Pons (tissue), 1 donor: Measurements from ENCODE around the gene BMS1.
A peak's percentile ranks its signal among the peaks of the same experiment; 100 is the strongest.
"Not testable (repeated sequence)": the region's sequence is repeated elsewhere in the genome, so short reads cannot be mapped to it uniquely, and the experiment has no call there.

Experiments used
- DNase-seq: peaks from one replicate; pipeline ENCODE4 v3.0.0-alpha.2; 2016; ENCODE audit warnings: low spot score

BMS1 gene

DNA sequence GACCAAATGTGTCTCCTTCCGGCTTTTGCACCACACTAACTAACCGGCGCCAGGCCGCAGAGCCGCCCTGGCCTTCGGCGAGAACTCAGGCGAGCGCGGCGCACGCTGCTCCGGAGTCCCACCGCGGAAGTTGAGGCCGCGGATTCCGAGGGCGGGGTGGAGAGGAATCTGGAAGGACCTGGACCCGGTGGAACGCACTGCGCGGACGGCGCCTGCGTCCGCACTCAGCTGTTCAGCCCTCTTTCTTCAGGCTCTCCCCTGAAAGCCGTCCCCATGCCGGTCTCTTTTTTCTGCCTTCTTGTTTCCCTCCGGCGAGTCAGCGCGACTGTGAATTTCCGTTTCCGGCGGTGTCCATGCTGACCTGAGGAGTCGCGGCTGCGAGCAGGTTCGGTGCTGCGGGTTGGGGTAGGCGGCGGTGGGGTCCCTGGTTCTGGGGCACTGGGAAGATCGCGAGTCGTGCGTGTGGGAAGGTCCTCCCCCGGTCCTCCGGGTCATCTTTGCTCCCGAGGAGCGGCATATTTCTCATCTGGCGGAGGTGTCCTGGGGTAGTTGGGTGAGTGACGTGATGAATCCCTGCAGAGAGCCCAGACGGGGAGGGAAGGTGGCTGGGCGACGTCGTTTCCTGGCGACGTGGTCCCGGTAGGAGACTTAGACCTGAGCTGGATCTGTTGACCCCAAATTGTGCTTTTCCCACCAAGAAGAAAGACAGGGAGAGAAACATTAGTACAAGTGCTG lies at the start of gene BMS1:
BMS1 (plus strand) TSS at position 350 of the 735 bp plus-strand sequence. CDS start 1,600 bp downstream, outside the sequence.
- peak; percentile 90 for DNase-seq

DNA sequence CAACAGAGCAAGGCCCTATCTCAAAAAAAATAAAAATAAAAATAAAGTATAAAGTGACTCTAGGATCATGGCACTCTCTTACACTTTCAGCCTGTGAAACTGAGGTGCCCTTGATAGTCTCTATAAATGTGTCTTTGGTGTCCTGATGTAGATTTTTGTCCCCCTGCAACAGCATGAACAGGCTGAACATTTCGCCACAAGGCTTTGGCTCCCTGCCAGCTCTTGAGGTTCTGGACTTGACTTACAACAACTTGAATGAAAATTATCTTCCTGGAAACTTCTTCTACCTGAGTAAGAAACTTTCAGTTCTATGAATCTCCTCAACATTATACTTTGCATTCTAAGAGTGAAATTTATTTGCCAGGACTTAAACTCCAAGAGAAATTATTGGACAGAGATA lies 48.1 kb upstream of the BMS1 start:
- no peak for DNase-seq

GRCh38 chr10:42738679-42739078 lies 43.9 kb upstream of the BMS1 start:
- no peak for DNase-seq

DNA sequence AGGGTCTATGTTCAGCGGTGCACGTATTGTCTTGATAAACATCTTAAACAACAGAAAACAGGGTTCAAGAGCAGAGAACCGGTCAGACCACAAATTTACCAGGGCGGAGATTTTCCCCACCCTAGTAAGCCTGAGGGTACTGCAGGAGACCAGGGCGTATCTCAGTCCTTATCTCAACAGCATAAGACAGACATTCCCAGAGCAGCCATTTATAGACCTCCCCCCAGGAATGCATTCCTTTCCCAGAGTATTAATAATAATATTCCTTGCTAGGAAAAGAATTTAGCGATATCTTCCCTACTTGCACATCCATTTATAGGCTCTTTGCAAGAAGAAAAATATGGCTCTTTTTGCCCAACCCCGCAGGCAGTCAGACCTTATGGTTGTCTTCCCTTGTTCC lies 41.1 kb upstream of the BMS1 start:
- not testable (repeated sequence) for DNase-seq

DNA sequence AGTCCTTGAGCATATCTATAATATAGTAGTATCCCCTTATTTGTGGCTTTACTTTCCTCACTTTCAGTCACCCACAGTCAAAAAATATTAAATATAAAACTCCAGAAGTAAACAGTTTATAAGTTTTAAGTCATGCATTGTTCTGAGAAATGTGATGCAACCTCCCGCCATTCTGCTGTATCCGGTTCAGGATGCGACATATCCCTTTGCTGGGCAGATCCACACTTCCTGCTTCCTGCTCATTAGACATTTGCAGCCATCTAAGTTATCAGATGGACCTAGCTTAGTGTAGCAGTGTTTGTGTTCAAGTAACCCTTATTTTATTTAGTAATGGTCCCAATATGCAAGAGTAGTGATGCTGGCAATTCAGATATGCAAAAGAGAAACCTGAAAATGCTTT lies 38.9 kb upstream of the BMS1 start:
- no peak for DNase-seq

DNA sequence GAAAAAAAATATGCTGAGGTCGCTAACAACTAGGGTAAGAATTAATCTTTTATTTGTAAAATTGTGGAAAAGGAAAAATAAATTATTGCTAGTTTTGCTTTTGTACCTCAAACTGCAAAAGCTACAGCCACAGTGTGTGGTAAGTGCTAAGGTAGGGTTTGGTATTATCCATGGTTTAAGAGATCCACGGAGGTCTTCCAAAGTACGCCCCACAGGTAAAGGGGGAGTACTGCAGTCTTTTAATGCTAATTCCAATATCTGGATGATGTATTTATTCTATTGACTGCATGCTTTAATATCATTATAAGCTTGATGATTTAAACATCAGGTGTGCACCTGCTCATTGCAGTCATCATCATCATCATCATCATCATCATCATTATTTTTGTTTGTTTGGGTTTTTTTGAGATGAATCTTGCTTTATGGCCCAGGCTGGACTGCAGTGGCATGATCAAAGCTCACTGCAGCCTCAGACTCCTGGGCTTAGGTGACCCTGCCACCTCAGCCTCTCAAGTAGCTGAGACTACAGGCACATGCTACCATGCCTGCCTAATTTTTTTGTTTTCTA lies 38.4 kb upstream of the BMS1 start:
- DNase-seq = no peak

DNA sequence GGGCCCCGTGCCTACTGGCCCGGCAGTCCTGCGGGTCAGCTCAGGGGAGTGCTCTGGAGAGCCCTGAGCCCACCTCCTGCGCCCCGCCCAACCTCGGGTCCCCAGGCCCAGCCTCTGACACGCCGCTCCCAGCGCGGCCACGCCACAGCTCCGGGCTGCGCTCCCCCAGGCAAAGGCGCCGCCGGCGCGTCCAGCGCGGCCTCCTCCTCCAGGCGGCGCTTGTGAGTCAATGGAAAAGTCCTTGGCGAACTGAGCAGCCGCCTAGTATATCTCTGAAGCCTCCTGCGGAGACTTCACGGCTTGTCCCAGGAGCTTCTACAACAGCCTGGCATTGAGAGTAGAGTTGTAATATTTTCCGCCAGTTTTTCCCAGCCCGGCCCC lies 29.5 kb upstream of the BMS1 start:
- DNase-seq = peak; percentile 47

- DNase-seq = no peak
These were observed 29.0 kb upstream of the BMS1 start for GRCh38 chr10:42753507-42754154.

DNA sequence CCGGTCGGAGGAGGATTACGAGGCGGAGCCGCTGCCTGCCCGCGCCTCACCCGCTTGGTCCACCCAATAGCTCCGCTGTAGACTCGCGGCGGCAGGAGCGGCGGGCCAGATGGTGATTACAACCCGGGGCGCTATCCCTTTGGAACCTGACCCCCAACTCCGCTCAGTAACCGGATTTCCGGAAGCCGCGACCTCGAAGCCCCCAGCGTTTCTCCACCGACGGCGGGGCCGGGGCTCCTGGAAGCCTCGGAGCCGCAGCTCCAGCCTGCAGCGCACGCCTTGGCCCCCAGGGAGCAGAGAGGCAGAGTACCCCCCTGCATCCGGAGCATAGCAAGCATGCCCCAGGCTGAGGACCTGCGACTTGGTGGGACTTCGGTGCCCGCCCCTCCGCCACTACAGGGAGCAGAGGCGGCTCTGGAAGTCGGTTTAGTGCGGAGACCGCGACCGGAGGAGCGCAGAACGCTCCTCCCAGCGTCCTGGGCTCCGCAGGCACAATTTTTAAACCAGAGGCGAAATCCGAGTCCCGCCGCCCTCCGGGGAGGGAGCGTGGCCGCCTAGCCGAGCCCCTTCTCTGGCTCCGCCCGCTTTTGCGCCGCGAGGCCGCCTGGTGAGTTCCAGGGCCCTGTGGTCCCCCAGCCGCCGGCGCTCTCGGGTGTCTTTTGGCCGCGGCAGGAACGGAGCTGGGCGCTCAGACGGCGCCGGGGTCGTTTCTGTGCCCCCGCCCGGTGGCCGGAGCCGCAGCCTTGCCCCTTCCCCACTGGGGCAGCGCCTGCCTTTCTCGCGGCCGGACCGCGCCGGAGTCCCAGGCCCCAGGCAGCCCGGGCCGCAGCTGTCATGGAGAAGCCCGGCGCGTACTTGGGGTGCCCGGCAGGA lies 28.2 kb upstream of the BMS1 start:
- DNase-seq = no peak

DNA sequence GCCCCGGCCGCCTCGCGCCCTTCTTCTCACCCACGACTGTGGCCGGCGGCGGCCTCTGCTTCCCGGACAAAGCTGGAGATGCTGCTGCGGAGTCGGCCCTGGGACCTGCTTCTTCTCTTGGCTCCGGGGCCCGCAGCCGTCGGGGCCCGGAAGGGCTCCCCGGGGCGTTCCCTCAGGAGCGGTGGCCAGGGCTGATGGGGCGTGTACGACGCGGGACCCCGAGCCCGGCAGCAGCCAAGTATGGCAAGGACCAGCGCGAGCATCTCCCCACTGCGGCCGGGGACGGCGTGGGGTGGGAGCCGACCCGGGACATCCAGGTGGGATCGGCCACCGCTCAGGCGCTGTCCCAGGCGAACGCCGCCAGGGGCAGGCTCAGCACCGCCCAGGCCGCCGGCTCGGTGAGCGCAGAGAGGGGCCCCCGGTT lies 27.6 kb upstream of the BMS1 start:
- DNase-seq = no peak

GRCh38 chr10:42755556-42756093 lies 27.0 kb upstream of the BMS1 start:
- DNase-seq = no peak

GRCh38 chr10:42767906-42768305 lies 14.7 kb upstream of the BMS1 start:
- DNase-seq = no peak

DNA sequence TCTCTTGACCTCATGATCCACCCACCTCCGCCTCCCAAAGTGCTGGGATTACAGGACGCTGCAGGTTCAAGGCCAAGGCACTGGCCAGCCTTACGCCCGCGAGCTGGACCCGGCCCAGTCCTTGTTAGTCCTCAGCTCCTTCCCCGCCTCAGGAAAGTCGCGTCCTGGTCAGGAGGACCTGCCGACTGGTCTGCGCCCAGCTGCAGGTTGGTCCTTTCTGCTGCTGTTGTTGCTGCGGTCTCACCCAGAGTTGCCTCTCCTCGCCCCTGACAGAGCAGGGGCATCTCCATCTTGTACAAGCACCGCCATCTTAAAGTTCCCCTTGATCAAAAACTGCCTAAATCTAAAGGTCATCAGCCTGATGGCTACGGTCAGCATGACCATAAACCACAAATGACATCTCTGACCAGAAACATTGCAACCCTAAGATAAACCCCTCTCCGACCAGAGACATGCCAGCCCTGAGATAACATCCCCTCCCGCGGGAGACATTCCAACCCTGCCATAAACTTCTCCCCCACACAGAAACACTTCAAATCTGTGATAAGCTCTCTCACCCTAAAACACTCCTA lies 13.9 kb upstream of the BMS1 start:
- DNase-seq = no peak

- DNase-seq = no peak
These were observed 13.4 kb upstream of the BMS1 start for GRCh38 chr10:42769173-42769572.

GRCh38 chr10:42769673-42770072 lies 12.9 kb upstream of the BMS1 start:
- DNase-seq = no peak

- DNase-seq = no peak
These were observed 5.9 kb upstream of the BMS1 start for GRCh38 chr10:42776681-42777080.

- DNase-seq = no peak
These were observed 2.1 kb upstream of the BMS1 start for GRCh38 chr10:42780456-42780855.

DNA sequence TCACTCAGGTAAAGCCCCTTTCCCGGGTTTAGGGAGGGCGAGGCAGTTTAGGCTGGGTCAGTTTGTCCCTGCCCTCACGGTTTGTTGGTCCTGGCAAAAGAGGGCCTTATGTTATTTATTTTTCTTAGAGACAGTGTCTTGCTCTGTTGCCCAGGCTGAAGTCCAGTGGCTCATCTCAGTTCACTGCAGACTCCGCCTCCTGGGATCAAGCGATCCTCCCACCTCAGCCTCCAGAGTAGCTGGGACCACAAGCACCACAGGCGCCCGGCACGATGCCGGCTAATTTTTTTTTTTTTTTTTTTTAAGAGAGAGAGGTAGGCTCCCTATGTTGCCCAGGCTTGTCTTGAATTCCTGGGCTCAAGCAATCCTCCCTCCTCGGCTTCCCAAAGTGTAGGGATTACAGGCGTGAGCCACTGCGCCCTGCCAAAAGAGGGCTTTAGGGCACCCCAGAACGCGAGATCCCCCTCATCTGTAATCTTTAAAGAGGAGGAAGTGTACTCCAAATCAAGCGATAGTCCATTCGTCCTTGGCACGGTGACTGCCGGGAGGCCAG lies 626 bp upstream of the BMS1 start:
- DNase-seq = peak; percentile 4

DNA sequence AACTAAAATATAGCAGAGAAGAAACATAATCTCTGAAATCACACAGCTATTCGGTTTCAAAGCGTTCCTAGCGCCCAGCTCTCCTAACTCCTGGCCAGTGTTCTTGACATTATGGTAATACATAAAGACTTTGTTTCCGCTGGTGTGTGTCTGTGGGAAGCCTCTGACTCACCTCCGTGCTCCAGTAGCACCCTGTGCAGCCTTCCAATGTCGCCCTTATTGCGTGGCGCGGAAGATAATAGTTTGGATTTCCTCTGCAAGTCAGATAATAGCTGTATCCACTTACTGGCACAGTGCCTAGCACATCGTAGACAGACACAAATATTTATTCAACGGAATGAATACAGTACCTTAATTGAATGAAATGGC lies 570 bp downstream of the BMS1 start:
- no peak for DNase-seq

- no peak for DNase-seq
These were observed 3.2 kb downstream of the BMS1 start for GRCh38 chr10:42785759-42786158.

DNA sequence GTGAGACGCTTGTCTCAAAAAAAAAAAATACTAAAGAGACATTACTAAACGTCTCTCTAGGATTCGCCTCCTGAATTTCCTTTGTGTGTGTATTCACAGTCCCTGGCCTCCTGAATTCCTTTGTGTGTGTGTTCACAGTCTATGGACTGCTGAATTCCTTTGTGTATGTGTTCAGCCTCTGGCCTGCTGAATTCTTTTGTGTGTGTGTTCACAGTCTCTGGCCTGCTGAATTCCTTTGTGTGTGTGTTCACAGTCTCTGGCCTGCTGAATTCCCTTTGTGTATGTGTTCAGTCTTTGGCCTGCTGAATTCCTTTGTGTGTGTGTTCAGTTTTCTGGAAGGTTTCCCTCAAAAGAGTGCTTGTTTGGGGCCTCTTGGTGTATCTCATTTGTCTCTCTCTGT lies 8.2 kb downstream of the BMS1 start:
- peak; percentile 5 for DNase-seq

GRCh38 chr10:42795701-42796100 lies 13.1 kb downstream of the BMS1 start:
- peak; percentile 11 for DNase-seq
